ENCODE measurements around the gene EIF3CL. TPM values are rescaled to one million over a fixed set of nuclear protein-coding genes. Genes with fewer than 3 reads are reported as not detected.
"Not testable (repeated sequence)": the region's sequence is repeated elsewhere in the genome, so short reads cannot be mapped to it uniquely, and the experiment has no call there.

The EIF3CL gene
- total RNA-seq, 1 experiment from 2014 or later, result 80.4 TPM

- H3F3A ChIP-seq (ENCODE audit: low read length, unreplicated experiment); H3K9me3 ChIP-seq (ENCODE audit: low read length); H3K9ac ChIP-seq (ENCODE audit: low read length); BruUV-seq (replicated peaks); H3K79me2 ChIP-seq (ENCODE audit: low read length); POLR2A ChIA-PET (ENCODE audit: unreplicated experiment); H3K27ac ChIP-seq (ENCODE audit: low read length); H3K27me3 ChIP-seq (ENCODE audit: low read length); intact Hi-C loops (cut with micrococcal nuclease); CTCF ChIA-PET; H3K9me2 ChIP-seq (replicated peaks; ENCODE audit: low read length); ATAC-seq; H3K4me1 ChIP-seq (ENCODE audit: insufficient read depth, low read length); H4K20me1 ChIP-seq (ENCODE audit: low read length); DNase-seq; H3K4me3 ChIP-seq (ENCODE audit: low read length); H2AFZ ChIP-seq (ENCODE audit: low read length); H3K36me3 ChIP-seq (ENCODE audit: low read depth, low read length); H3K4me2 ChIP-seq (ENCODE audit: low read length): not testable (repeated sequence)
These were observed 71.0 kb downstream of the EIF3CL start for GRCh38 chr16:28332632-28333031.

- H3K27ac ChIP-seq (ENCODE audit: low read length); POLR2A ChIA-PET (ENCODE audit: unreplicated experiment); H3K4me2 ChIP-seq (ENCODE audit: low read length); H3K4me1 ChIP-seq (ENCODE audit: insufficient read depth, low read length); intact Hi-C loops (cut with micrococcal nuclease); H4K20me1 ChIP-seq (ENCODE audit: low read length); BruUV-seq (replicated peaks); H3K36me3 ChIP-seq (ENCODE audit: low read depth, low read length); H2AFZ ChIP-seq (ENCODE audit: low read length); H3K9me2 ChIP-seq (replicated peaks; ENCODE audit: low read length); H3K9me3 ChIP-seq (ENCODE audit: low read length); H3F3A ChIP-seq (ENCODE audit: low read length, unreplicated experiment); H3K27me3 ChIP-seq (ENCODE audit: low read length); CTCF ChIA-PET; H3K9ac ChIP-seq (ENCODE audit: low read length); H3K4me3 ChIP-seq (ENCODE audit: low read length); H3K79me2 ChIP-seq (ENCODE audit: low read length); ATAC-seq; DNase-seq: not testable (repeated sequence)
These were observed 72.7 kb downstream of the EIF3CL start for GRCh38 chr16:28330981-28331380.

GRCh38 chr16:28330232-28330631, 73.4 kb downstream of the EIF3CL start:
- H3K4me1 ChIP-seq (ENCODE audit: insufficient read depth, low read length); H3K79me2 ChIP-seq (ENCODE audit: low read length); ATAC-seq; H3F3A ChIP-seq (ENCODE audit: low read length, unreplicated experiment); CTCF ChIA-PET; BruUV-seq (replicated peaks); H3K27ac ChIP-seq (ENCODE audit: low read length); H3K9ac ChIP-seq (ENCODE audit: low read length); H3K4me2 ChIP-seq (ENCODE audit: low read length); intact Hi-C loops (cut with micrococcal nuclease); H3K27me3 ChIP-seq (ENCODE audit: low read length); DNase-seq; H4K20me1 ChIP-seq (ENCODE audit: low read length); H3K9me2 ChIP-seq (replicated peaks; ENCODE audit: low read length); POLR2A ChIA-PET (ENCODE audit: unreplicated experiment); H3K9me3 ChIP-seq (ENCODE audit: low read length); H2AFZ ChIP-seq (ENCODE audit: low read length); H3K36me3 ChIP-seq (ENCODE audit: low read depth, low read length); H3K4me3 ChIP-seq (ENCODE audit: low read length): not testable (repeated sequence)

Small RNA genes lying within 50 kb of the gene (microRNA-seq; reads per million reads assigned to microRNA genes)
- gene MIR6862-1 (ENCODE audit: unreplicated experiment), result not detected

Other genes starting within 250 kb of the EIF3CL start
- gene XPO6, start 191.9 kb downstream of the EIF3CL start, total RNA-seq (2014; rRNA removed), result 106 and 110 TPM in 2 replicates
- gene SBK1, start 111.3 kb downstream of the EIF3CL start, total RNA-seq (2014; rRNA removed), result 0.95 and 1.5 TPM in 2 replicates
- gene NPIPB6, start 40.3 kb downstream of the EIF3CL start, total RNA-seq (2014; rRNA removed), result 0.17 and 2.5 TPM in 2 replicates
- not detected in 2 replicates for gene NPIPB7, start 68.5 kb upstream of the EIF3CL start, total RNA-seq (2014; rRNA removed)
- 10.7 and 13.3 TPM in 2 replicates for gene CLN3, start 88.2 kb upstream of the EIF3CL start, total RNA-seq (2014; rRNA removed)
- gene APOBR, start 90.8 kb upstream of the EIF3CL start, total RNA-seq (2014; rRNA removed), result 0.04 TPM in 1 of 2 replicates, not detected in the other
- not detected in 2 replicates for gene IL27, start 103.0 kb upstream of the EIF3CL start, total RNA-seq (2014; rRNA removed)
- 9.2 and 16.5 TPM in 2 replicates for gene NUPR1, start 135.1 kb upstream of the EIF3CL start, total RNA-seq (2014; rRNA removed)
- gene SGF29, start 150.1 kb upstream of the EIF3CL start, total RNA-seq (2014; rRNA removed), result 22.3 and 25.9 TPM in 2 replicates
- gene SULT1A2, start 193.2 kb upstream of the EIF3CL start, total RNA-seq (2014; rRNA removed), result 0.17 TPM in 1 of 2 replicates, not detected in the other
- 2.9 and 4.7 TPM in 2 replicates for gene SULT1A1, start 206.2 kb upstream of the EIF3CL start, total RNA-seq (2014; rRNA removed)
- gene NPIPB8, start 234.2 kb upstream of the EIF3CL start, total RNA-seq (2014; rRNA removed), result 1.1 TPM in 1 of 2 replicates, not detected in the other